RWPE2 (cell line): ENCODE data around the gene PTPRM.
A peak's percentile ranks its signal among the peaks of the same experiment; 100 is the strongest.

Experiments
- ATAC-seq: fragments of 200-7000 bp; cut with Tn5 transposase; 3 replicates; pipeline ENCODE4 v1.9.1; 2021; ENCODE audit warnings: low read depth
- DNase-seq: peaks from one replicate; pipeline ENCODE4 v3.0.0-alpha.2; 2020; ENCODE audit warnings: low spot score
- H3K27ac ChIP-seq: fragments of 450-650 bp; 2 replicates; pipeline ENCODE4 v1.5.1; 2017; ENCODE audit warnings: mild to moderate bottlenecking; ENCODE audit not compliant: poor library complexity, severe bottlenecking
- H3K27me3 ChIP-seq: fragments of 250-450 bp; sonication (Bioruptor Pico); 2 replicates; pipeline ENCODE4 v1.5.1; 2021; ENCODE audit warnings: mild to moderate bottlenecking, moderate library complexity; ENCODE audit not compliant: insufficient read depth, poor library complexity, severe bottlenecking
- H3K36me3 ChIP-seq: fragments of 250-450 bp; sonication (Bioruptor Pico); 2 replicates; pipeline ENCODE4 v1.5.1; 2020; ENCODE audit warnings: low read depth, mild to moderate bottlenecking, moderate library complexity
- H3K4me1 ChIP-seq: fragments of 250-450 bp; sonication (Bioruptor Pico); 2 replicates; pipeline ENCODE4 v1.5.1; 2021; ENCODE audit warnings: mild to moderate bottlenecking, moderate library complexity; ENCODE audit not compliant: insufficient read depth, poor library complexity, severe bottlenecking
- H3K4me3 ChIP-seq: fragments of 250-450 bp; sonication (Bioruptor Pico); 2 replicates; pipeline ENCODE4 v1.5.1; 2021; ENCODE audit warnings: mild to moderate bottlenecking, moderate library complexity; ENCODE audit not compliant: severe bottlenecking
- H3K9me3 ChIP-seq: fragments of 250-450 bp; sonication (Bioruptor Pico); 2 replicates; pipeline ENCODE4 v1.5.1; 2021; ENCODE audit warnings: mild to moderate bottlenecking, moderate library complexity; ENCODE audit not compliant: severe bottlenecking
- CTCF ChIP-seq: fragments of 450-650 bp; IDR thresholded peaks from one replicate; pipeline ENCODE4 v1.5.1; 2017; ENCODE audit warnings: mild to moderate bottlenecking, moderate library complexity; ENCODE audit not compliant: poor library complexity, severe bottlenecking

PTPRM gene

GRCh38 chr18:8153887-8154583 is 586.9 kb downstream of the PTPRM start:
- no peak for DNase-seq
- no peaks in the 10 kb centered on the region for H3K36me3 ChIP-seq

GRCh38 chr18:8162802-8163201 is 595.7 kb downstream of the PTPRM start:
- H3K4me3 ChIP-seq: no peak overlapping the region
- ATAC-seq (peak; percentile 86), DNase-seq (no peak)
- no peak overlapping the region for H3K27ac ChIP-seq
- no peaks in the 10 kb centered on the region for H3K27me3 ChIP-seq
- no peaks in the 10 kb centered on the region for H3K4me1 ChIP-seq
- no peak for TF ChIP-seq CTCF
- no peaks in the 10 kb centered on the region for H3K9me3 ChIP-seq
- H3K36me3 ChIP-seq: no peaks in the 10 kb centered on the region

More at GRCh38 chr18:8153887-8154583, 586.9 kb downstream of the PTPRM start:
- Histone ChIP-seq H3K27ac (no peak overlapping the region), H3K4me3 (no peak overlapping the region), H3K9me3 (no peaks in the 10 kb centered on the region), H3K27me3 (no peaks in the 10 kb centered on the region), H3K4me1 (no peaks in the 10 kb centered on the region)
- TF ChIP-seq CTCF: no peak
- ATAC-seq: peak; percentile 61

GRCh38 chr18:8163286-8163959 is 596.3 kb downstream of the PTPRM start:
- no peak for DNase-seq
- no peak for TF ChIP-seq CTCF
- H3K4me3 ChIP-seq: no peak overlapping the region
- H3K4me1 ChIP-seq: no peaks in the 10 kb centered on the region
- no peaks in the 10 kb centered on the region for H3K36me3 ChIP-seq
- no peaks in the 10 kb centered on the region for H3K27me3 ChIP-seq
- H3K9me3 ChIP-seq: no peaks in the 10 kb centered on the region
- no peak for ATAC-seq
- no peak overlapping the region for H3K27ac ChIP-seq

- Histone ChIP-seq H3K9me3 (no peaks in the 10 kb centered on the region), H3K27me3 (no peaks in the 10 kb centered on the region), H3K36me3 (no peaks in the 10 kb centered on the region), H3K27ac (no peak overlapping the region), H3K4me1 (no peaks in the 10 kb centered on the region), H3K4me3 (no peak overlapping the region)
- no peak for TF ChIP-seq CTCF
- DNase-seq (no peak), ATAC-seq (no peak)
Observed at GRCh38 chr18:8165095-8165494, 598.0 kb downstream of the PTPRM start.

GRCh38 chr18:8167026-8167425 is 599.9 kb downstream of the PTPRM start:
- DNase-seq: no peak
- no peak for TF ChIP-seq CTCF
- ATAC-seq: no peak
- no peaks in the 10 kb centered on the region for H3K36me3 ChIP-seq
- no peaks in the 10 kb centered on the region for H3K9me3 ChIP-seq
- H3K4me1 ChIP-seq: no peaks in the 10 kb centered on the region
- H3K27ac ChIP-seq: no peak overlapping the region
- no peaks in the 10 kb centered on the region for H3K27me3 ChIP-seq
- H3K4me3 ChIP-seq: no peak overlapping the region
